DMS79 (cell line): ENCODE data around the gene SMAD4.
A peak's percentile ranks its signal among the peaks of the same experiment; 100 is the strongest.

Experiments
- DNase-seq: peaks from one replicate; lab custom pipeline; 2025; lab: John Stamatoyannopoulos, UW

The SMAD4 gene

DNA sequence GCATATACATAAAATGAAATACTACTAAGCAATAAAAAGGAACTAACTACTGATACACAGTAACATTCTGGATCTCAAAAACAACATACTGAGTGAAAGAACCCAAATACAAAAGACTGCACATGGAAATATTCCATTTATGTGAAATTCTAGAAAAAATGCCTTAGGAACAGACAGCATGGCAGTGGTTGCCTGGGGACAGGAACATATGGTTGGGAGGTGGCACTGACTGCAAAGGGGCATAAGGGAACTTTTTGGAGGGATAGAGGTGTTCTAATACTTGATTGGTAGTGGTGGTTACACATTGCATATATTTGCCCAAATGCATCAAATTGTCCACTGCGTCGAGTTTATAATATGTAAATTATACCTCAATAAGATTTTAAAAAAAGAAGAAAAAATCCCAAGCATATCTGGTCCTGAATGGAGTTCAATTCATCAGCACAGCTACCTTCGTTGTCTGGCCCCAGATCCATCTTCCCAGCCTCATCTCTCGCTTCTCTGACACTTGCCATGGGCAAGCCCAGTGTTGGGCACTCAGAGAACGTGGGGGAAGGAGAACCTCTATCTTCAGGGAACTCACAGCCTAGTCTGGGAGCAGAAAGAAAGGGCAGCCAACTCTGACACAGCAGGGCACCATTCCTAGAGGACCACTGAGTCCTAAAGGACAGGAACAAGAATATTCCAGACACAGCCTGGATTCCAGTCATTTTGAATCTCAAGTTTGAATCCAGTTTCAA lies 8.6 kb upstream of the SMAD4 start:
- DNase-seq, result no peak

GRCh38 chr18:51025512-51025911 lies 4.5 kb upstream of the SMAD4 start:
- DNase-seq, result no peak

- no peak for DNase-seq
Measured at GRCh38 chr18:51028201-51028805, 1.7 kb upstream of the SMAD4 start.

- no peak for DNase-seq
Measured at GRCh38 chr18:51029378-51029693, 677 bp upstream of the SMAD4 start.

DNA sequence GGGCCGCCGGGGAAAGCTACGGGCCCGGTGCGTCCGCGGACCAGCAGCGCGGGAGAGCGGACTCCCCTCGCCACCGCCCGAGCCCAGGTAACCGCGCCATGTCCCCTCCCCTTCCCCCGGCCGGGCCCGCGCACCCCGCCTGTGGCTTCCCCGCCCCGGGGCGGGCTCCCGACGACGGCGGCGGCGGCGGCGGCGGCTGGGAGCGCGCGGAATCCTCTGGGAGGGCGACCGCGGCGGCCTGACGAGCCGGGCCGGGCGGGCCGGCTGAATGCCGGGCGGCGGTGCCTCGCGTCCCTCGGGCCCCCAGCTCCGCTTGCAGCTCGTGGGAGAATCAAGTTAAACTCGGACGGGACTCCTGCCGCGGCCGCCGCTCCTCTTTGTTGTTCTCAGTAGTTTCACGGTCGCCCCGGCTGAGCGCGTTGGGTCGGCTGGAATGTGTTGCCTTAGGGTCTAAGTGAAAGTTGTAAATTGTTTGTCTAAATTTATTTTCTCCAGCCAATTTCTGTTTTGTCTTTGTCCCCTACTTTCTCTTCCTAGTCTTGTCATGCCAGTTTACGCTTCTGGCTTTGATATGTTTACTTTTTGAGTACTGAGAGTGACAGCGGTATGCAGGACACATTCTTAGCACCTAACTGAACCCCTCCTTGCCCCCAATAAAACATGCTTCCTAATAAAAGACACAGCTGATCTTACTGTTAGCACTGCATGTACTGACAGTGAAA lies 685 bp downstream of the SMAD4 start:
- no peak for DNase-seq

DNA sequence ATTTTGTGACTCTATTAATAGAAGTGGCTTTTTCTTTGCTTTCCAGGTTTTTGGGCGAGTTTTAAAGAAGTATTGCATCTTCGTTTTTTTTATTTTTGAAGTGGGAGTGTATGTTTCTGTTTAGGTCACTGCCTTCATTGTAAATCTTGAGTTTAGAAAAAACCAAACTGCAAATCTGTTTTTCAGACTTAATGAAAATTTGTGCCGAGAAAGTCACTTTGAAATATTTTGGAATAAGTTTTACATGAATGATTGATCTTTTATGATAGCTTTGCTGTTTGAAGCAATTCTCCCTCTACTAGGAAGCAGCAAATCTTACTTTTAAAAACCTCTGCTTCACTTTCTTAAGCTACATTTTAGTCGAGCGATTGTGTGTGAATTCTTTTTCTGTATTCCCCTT lies 2.2 kb downstream of the SMAD4 start:
- DNase-seq, result no peak

GRCh38 chr18:51037230-51037629 lies 7.2 kb downstream of the SMAD4 start:
- DNase-seq, result no peak

DNA sequence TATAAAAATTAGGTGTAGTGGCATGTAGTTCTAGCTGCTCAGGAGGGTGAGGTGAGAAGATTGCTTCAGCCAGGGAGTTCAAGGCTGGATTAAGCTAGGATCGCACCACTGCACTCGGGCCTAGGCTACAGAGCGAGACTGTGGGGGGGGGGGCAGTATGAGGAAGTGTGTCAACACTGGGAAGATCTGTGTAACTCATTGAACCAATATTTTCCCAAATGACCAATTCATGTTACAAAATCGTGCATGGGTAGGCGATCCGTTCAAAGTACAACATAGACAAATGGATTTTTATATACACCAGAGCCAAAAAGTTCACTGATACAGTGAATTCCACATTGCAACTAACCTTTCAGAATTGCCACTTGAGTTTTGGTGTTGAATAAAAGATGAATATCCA lies 8.1 kb downstream of the SMAD4 start:
- DNase-seq, result no peak

- DNase-seq, result no peak
Measured at GRCh38 chr18:51039138-51040112, 9.4 kb downstream of the SMAD4 start.

- no peak for DNase-seq
Measured at GRCh38 chr18:51041677-51042352, 11.8 kb downstream of the SMAD4 start.

DNA sequence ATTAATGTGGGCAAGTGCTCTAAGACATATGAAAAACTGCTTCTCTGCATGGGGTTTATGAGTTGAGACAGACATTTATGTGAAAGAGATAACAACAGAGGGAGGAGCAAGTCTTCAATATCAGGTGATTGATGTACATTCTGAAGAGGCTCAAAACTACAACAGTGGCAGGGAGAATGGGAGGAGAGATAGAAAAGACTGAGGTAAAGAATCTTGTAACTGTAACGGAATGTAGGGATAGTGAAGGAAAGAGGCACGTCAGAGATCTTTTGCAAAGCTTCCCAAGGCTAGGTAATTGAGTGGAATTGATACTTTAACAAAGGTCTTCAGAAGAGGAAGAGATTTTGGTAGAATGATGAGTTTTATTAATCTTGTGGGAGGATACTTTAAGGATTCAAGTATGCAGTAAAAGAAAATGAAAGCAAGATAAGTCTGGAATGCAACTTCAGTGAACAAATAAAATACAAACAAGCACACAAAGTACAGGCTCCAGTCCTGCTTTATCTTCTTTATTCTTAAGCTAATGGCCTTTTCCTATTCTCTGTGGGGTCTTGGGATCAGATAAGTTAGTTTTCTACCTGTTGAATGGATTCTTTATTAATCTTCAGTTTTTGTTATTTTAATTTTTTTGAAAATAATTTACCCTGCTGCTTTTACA lies 15.0 kb downstream of the SMAD4 start:
- no peak for DNase-seq

GRCh38 chr18:51048190-51048589 lies 18.2 kb downstream of the SMAD4 start:
- DNase-seq, result no peak

GRCh38 chr18:51049137-51049536 lies 19.1 kb downstream of the SMAD4 start:
- no peak for DNase-seq

DNA sequence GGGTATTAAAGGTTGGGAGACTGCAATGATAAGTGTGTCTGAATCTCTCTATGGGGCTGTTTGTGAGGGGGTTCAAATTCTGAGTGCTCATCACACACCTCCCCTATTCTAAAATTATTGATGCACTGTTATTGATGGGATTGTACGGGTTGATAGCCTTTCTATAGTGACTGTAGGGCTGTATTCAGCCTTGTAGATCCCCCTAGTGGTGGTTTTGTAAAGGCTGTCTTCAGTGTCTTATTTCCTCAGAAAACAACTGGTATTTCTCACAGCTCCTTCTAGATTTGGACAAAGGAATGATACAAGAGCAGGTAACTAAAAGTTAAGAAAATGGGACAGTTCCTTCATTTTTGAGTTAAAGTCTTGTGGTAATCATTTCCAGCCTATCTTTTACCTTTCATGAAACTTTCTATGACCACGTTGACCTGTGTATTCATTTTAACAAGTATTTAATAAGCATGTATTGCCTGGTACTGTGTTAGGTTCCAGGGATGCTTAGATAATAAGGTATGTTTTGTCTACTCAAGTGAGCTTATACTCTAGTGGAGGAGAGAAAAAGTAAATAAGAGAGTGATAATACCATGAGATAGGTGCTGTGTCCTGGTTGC lies 21.2 kb downstream of the SMAD4 start:
- peak; percentile 12 for DNase-seq

GRCh38 chr18:51053814-51054213 lies 23.8 kb downstream of the SMAD4 start:
- no peak for DNase-seq

DNA sequence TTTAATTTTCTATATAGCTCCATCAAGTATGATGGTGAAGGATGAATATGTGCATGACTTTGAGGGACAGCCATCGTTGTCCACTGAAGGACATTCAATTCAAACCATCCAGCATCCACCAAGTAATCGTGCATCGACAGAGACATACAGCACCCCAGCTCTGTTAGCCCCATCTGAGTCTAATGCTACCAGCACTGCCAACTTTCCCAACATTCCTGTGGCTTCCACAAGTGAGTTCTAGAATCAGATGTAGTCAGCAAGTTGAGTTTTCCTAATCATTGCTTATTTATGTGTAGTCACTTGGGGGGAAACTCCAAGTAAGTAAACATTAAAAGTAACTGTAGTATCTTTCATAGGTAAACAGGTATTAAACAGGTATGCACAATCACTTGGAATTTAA lies 24.8 kb downstream of the SMAD4 start:
- no peak for DNase-seq

GRCh38 chr18:51059969-51060368 lies 30.0 kb downstream of the SMAD4 start:
- no peak for DNase-seq

GRCh38 chr18:51064256-51064655 lies 34.2 kb downstream of the SMAD4 start:
- no peak for DNase-seq

GRCh38 chr18:51066273-51066672 lies 36.3 kb downstream of the SMAD4 start:
- no peak for DNase-seq

DNA sequence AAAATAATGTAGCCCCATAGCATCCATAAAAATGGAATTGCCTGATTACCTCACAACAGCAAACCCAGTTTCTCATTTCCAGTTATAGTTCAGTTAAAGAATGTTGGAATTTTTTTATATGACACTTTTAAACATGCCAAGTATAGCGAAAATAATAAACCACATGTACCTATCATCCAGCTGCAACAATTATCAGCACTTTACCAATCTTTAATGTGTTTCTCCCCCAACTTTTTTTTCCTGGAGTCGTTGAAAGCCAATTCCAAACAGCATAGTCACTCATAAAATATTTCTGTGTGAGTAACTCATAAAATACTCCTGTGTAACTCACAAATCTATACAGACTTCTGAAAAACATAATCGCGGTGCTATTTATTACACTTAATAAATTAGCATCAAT lies 38.1 kb downstream of the SMAD4 start:
- no peak for DNase-seq

- no peak for DNase-seq
Measured at GRCh38 chr18:51069885-51070284, 39.9 kb downstream of the SMAD4 start.
